GM15510 (cell line): ENCODE measurements around the gene SFSWAP.

ENCODE experiments used
- POLR2A ChIP-seq: IDR thresholded peaks from 3 replicates; pipeline ENCODE4 v1.6.1; 2011; ENCODE audit warnings: borderline replicate concordance; ENCODE audit not compliant: insufficient read length; ENCODE audit errors: extremely low read depth

The SFSWAP gene

GRCh38 chr12:131794061-131794460 lies 83.2 kb downstream of the SFSWAP start:
- TF ChIP-seq POLR2A, result no peak

GRCh38 chr12:131794573-131794972 lies 83.7 kb downstream of the SFSWAP start:
- TF ChIP-seq POLR2A, result no peak

- no peak for TF ChIP-seq POLR2A
These were observed 84.2 kb downstream of the SFSWAP start for GRCh38 chr12:131795064-131795463.

- no peak for TF ChIP-seq POLR2A
These were observed 85.0 kb downstream of the SFSWAP start for GRCh38 chr12:131795690-131796410.

- no peak for TF ChIP-seq POLR2A
These were observed 85.5 kb downstream of the SFSWAP start for GRCh38 chr12:131796411-131796736.

GRCh38 chr12:131796754-131797587 lies 86.1 kb downstream of the SFSWAP start:
- no peak for TF ChIP-seq POLR2A

- no peak for TF ChIP-seq POLR2A
These were observed 86.7 kb downstream of the SFSWAP start for GRCh38 chr12:131797588-131797934.

- TF ChIP-seq POLR2A, result no peak
These were observed 88.3 kb downstream of the SFSWAP start for GRCh38 chr12:131799195-131799594.

GRCh38 chr12:131799828-131800593 lies 89.1 kb downstream of the SFSWAP start:
- no peak for TF ChIP-seq POLR2A

GRCh38 chr12:131800594-131801135 lies 89.8 kb downstream of the SFSWAP start:
- TF ChIP-seq POLR2A, result no peak

GRCh38 chr12:131801254-131801866 lies 90.5 kb downstream of the SFSWAP start:
- no peak for TF ChIP-seq POLR2A

GRCh38 chr12:131803961-131804521 lies 93.2 kb downstream of the SFSWAP start:
- TF ChIP-seq POLR2A, result no peak

GRCh38 chr12:131805421-131805820 lies 94.5 kb downstream of the SFSWAP start:
- TF ChIP-seq POLR2A, result no peak

- TF ChIP-seq POLR2A, result no peak
These were observed 95.8 kb downstream of the SFSWAP start for GRCh38 chr12:131806674-131807073.
